GM12874 (cell line): ENCODE results near the gene NINJ1.

Source experiments
- TF ChIP-seq, protein P1 (sequence below): IDR thresholded peaks from 2 replicates; pipeline ENCODE4 v1.5.1; 2011; ENCODE audit warnings: low read depth, mild to moderate bottlenecking, control low read depth, low read length, moderate library complexity; ENCODE audit not compliant: insufficient read depth

Gene NINJ1

DNA sequence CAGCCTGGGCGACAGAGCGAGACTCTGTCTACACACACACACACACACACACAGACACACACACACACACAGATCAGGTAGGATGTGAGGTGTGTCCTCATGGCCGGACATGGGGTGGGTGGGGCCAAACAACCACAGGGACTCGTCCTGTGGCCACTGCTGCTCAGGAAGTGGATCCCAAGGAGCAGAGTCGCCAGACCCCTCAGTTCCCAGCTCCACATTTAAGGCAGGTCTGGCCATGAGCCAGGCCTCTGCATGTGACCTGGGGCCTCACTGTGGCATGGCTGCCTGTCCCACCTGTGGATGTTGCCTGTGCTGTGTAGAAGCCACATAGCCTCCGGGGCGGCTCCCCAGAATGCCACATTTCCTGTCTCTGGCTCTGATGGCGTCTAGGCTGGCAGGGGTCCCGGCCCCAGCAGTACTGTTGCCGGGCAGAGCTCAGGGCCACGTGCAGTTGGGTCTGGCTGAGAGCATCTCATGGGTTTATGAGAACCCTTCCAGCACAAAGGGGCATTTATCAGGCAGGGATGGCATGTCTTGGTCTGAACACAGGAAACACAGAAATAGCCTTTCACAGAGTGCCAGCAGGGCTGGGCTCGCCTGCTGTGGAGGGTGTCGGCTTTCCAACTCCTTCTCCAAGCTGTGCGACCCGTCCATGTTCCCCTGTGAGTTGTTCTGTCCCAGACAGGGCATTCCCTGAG, 9.9 kb upstream of the NINJ1 start:
- TF ChIP-seq, protein P1, sequence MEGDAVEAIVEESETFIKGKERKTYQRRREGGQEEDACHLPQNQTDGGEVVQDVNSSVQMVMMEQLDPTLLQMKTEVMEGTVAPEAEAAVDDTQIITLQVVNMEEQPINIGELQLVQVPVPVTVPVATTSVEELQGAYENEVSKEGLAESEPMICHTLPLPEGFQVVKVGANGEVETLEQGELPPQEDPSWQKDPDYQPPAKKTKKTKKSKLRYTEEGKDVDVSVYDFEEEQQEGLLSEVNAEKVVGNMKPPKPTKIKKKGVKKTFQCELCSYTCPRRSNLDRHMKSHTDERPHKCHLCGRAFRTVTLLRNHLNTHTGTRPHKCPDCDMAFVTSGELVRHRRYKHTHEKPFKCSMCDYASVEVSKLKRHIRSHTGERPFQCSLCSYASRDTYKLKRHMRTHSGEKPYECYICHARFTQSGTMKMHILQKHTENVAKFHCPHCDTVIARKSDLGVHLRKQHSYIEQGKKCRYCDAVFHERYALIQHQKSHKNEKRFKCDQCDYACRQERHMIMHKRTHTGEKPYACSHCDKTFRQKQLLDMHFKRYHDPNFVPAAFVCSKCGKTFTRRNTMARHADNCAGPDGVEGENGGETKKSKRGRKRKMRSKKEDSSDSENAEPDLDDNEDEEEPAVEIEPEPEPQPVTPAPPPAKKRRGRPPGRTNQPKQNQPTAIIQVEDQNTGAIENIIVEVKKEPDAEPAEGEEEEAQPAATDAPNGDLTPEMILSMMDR = no peak

- TF ChIP-seq, protein P1 = no peak
These were observed 7.9 kb upstream of the NINJ1 start for GRCh38 chr9:93141771-93142483.

DNA sequence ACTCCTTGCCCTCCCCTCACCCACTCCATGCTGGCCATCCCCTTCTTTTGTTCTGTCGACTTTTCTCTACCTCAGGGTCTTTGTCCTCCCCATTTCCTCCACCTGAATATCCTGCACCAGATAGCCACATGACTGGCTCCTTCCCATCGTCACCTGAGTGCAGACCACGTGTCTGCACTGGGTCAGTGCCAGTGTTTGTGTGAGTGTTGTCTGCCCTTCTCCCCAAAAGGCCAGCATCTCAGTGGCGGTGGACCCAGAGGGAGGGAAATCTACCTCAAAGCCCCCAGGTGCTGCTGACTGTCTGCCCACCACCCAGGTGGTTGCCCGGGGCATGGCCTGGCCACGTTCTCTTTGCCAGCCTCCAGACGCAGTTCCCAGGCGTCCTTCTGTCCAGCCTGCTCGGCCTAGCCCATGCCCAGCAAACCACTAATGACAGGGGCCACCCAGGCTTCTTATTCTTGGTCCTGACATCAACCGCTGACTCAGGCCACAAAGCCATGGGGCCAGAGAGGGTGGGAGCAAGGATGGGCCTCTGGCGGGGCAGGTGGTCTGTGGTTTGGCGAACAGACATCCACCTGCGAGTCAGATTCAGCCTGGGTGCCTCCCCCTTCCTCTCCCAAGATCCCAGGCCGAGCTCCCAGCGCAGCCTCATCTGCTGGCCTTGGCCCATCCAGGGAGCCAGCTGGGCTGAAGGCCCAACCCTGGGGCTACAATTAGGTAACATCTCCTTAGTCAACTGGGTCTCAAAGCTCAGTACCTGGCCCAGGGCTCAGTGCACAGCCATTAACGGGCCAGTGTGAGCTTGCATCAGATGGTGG, 5.5 kb upstream of the NINJ1 start:
- TF ChIP-seq, protein P1 = no peak

GRCh38 chr9:93138171-93138764, 4.2 kb upstream of the NINJ1 start:
- TF ChIP-seq, protein P1 = no peak

DNA sequence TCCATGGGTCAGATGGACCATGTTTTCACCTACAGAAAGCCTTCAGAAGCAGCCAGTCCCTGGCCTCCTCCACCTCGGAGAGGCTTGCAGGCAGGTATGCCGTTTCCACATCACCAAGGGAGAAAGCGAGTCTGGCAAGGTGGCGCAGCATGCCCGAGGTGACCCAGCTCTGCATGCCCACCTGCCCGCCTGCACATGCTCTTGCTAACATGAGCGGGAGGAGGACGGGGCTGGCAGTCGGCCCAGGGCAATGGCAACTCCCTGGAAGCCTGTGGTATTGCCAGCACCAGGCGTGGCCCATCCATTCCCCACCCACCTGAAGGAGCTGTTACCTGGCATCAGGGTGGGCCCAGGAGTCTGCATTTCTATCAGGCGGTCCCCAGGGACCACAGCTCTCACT, 3.3 kb upstream of the NINJ1 start:
- TF ChIP-seq, protein P1 = no peak

DNA sequence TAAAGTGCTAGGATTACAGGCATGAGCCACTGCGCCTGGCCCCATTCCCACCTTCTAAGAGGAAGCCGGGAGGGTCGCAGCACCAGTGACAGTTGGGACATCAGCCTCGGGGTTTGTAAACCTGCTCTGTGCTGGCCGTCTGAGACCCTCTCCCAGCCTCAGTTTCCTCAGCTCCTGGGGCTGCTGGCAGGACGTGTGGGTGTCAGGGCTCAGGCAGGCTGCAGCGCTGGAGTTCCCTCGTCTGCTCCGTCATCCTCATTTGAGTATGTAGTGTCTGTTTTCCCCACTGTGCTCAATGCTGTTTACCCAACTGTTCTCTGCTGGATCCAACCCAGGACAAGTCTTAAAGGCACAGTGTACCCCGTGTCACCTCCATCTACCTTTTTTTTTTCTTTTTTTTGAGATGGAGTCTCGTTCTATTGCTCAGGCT, 2.0 kb upstream of the NINJ1 start:
- TF ChIP-seq, protein P1 = no peak
